HS-5 (cell line): ENCODE results near the gene SURF1.
"Not testable (repeated sequence)": the region's sequence is repeated elsewhere in the genome, so short reads cannot be mapped to it uniquely, and the experiment has no call there.

ENCODE experiments used
- DNase-seq: peaks from one replicate; pipeline ENCODE4 v3.0.0-alpha.2; 2012; ENCODE audit warnings: low read depth

SURF1 gene

DNA sequence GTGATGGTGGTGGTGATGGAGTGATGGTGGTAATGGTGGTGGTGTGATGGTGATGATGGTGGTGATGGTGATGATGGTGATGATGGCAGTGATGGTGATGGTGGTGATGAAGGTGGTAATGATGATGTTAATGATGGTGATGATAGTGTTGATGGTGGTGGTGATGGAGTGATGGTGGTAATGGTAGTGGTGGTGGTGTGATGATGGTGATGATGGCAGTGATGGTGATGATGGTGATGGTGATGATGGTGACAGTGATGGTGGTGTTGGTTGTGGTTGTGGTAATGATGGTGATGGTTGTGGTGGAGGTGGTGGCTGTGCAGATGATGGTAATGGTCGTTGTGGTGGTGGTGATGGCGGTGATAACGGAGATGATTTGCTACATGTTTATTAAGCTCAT is 27.2 kb upstream of the SURF1 start:
- DNase-seq, result no peak

- DNase-seq, result no peak
These were observed 26.3 kb upstream of the SURF1 start for GRCh38 chr9:133382507-133383141.

GRCh38 chr9:133380734-133381133 is 24.4 kb upstream of the SURF1 start:
- no peak for DNase-seq

DNA sequence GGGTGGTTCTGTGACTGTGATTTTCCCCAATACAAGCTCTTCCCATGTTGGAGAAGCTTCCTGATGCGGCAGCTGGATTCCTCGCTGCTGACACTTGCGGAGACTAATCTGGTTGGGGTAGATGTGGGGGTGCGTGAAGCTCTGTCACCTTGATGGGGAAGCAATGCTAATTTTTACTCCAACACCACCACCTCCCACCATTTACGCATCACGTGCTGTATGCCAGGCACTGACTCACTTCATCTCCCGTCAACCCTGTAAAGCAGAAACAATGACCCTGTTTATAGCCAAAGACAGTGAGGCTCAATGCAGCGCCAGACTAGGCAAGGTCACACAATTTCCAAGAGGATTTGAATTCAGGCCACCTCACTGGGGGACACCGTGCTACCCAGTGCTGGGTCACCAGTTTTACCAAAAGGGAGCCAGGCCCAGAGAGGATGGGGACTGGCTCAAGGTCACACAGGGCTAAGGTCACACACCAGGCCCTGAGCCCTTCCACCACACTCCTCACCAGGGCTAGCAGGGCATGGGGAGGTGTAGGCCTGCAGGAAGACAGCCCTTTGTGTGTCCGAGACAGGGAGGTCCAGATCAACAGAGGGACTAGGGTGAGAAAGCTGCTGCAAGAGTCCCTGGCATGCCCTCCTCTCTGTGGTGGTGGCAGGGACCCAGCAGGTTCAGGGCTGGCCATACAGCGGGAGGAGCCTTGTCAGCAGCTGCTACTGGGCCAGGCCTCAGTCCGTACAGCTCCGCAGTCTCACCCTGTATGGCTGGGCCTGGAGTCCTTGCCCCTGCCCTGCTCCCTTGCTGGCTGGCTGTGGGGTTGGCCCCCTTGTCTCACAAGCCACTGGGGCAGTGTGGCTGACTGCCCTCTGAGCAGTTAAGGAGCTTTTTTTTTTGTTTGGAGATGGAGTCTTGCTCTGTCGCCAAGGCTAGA is 23.1 kb upstream of the SURF1 start:
- no peak for DNase-seq

DNA sequence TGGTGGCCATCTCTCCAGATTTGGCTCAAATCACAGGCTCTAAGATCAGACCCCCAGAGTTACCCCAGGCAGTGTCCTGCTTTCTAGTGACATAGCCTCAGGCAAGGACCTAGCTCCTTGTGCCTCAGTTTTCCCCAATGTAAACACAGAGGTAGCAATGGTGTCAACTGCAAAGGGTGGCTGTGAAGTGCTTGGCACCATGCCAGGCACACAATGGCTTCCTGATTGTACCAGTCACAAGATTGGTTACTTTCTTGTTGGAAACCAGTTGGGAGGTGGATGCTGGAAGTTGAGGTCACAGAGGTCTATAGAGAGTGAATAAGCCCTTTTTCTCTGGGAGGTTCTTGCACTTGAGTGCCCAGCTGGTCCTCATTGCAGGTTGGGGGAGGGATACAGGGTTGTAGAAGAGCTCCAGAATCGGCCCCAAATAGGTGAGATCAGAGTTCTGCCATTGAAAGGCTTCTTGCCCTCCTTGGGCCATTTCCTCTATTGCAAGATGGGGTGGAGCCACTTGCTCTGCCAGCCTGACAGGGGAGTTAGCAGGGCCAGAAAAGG is 22.2 kb upstream of the SURF1 start:
- no peak for DNase-seq

- peak; percentile 37 for DNase-seq
These were observed 21.5 kb upstream of the SURF1 start for GRCh38 chr9:133377721-133378216.

DNA sequence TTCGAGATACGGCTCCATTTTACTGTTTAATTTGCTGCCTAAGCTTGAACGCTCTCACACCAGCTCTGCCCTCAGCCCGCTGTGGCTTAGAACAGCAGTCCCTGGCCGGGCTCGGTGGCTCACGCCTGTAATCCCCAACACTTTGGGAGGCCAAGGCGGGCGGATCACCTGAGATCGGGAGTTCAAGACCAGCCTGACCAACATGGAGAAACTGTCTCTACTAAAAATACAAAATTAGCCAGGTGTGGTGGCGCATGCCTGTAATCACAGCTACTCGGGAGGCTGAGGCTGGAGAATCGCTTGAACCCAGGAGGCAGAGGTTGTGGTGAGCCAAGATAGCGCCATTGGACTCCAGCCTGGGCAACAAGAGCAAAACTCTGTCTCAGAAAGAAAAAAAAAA is 21.0 kb upstream of the SURF1 start:
- not testable (repeated sequence) for DNase-seq

DNA sequence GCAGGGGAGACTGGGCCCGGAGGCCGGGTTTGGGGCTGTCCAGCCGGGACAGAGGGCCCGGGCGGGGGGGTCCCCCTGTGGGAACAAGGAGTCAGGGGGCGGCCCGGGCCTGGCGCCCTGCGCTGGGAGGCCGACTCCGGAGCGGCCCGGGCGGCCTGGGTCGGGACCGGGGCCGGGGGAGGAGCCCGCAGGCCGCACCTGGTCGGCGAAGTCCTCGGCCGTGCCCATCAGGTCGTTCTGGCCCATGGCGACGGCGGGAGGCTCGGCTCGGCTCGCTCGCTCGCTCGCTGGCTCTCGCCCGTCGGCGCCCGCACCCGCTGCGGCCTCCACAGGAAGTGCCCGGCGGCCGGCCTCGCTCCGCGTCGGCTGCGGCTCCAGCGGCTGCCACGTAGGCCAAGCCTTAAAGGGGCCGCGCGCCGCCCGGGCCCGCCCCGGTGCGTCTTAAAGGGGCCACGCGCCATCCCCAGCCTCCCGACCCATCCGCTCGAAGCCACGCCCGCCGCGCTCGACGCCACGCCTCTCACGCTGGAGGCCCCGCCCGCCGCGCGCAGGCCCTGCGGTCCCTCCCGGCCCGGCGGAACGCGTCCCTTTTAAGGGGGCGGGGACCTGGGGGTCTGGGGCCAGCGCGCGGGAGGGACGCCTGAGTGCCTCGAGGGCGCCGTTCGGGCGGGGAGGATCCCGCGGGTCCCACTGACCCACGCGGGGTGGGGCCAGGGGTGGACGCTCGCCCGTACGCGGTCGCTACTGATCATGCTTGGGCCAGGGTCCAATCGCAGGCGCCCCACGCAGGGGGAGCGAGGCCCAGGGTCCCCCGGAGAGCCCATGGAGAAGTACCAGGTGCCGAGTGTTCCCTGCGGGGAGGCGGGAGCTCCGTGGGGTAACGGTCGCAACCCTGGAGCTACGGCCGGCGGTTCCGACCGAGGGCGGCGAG is 19.7 kb upstream of the SURF1 start, which contains the start of the genes STKLD1 and SURF4:
TSS of gene STKLD1 (plus strand) at position 643 of the 931 bp plus-strand sequence. CDS start at position 751, 108 bp downstream.
TSS of gene SURF4 (minus strand) at position 337 of the 931 bp plus-strand sequence. CDS start at position 246, 91 bp downstream.
- DNase-seq, result peak; percentile 70

GRCh38 chr9:133375116-133375723 is 18.9 kb upstream of the SURF1 start:
- no peak for DNase-seq

DNA sequence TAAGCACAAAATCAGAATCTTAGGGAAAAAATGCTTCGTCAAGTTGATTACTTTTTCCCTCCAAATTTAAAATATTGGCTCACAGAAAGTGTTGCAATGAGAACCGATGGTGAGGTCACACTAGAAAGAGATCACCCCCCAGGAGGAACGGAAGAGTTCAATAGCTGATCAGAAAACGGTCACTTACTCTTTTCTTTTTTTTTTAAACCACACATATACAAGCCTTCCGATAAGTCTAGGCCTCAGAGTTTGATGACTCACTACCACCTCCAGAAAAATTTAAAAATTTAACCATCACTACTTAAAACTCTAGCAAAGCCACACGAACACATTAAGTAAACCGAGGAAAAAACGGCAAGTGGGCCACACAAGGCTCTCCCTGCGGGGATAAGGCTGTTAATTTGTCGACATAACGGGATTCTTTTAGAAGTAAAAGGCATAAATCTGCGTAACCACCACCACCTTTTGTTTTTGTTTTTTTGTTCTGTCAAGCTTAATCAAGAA is 18.4 kb upstream of the SURF1 start:
- peak; percentile 46 for DNase-seq

DNA sequence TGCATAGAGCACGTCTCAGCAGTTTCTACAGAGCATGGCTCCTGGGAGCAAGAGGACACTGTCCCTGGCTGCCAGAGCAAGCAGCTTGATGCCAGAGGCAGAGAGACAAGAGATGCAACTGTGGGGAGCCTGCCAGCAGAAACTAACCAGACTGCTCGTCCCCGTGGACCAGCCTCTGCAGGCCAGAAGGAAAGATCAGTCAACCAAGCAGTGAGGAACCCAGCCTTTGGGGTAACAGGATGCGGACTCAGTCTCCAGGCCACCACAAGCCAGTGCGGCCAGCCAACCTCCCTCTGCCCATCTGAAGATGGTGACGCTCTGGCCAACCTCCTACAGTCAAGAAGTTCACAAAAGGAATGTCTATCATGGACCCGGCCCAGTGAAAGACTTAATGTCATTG is 15.9 kb upstream of the SURF1 start:
- no peak for DNase-seq

GRCh38 chr9:133371261-133371711 is 15.0 kb upstream of the SURF1 start:
- no peak for DNase-seq

- no peak for DNase-seq
These were observed 14.4 kb upstream of the SURF1 start for GRCh38 chr9:133370685-133371084.

DNA sequence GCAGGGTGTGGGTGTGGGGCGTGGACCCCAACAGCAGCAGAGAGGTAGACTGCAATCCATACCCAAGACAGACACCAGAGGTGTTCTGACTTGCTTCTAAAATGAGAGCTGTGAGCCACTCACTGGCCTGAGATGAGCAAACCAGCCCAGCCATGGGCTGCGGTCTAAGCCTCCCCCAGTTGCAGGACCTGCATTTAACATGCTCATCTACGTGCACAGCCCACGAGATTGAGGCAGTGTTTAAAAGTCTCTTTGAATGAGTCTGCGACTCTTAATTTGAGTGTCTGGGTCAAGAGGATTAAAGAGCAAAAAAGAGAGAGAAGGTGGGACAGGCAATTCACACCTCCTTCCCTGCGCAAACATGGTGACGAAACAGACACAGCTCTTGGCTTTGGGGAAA is 13.6 kb upstream of the SURF1 start:
- no peak for DNase-seq

GRCh38 chr9:133369422-133369821 is 13.1 kb upstream of the SURF1 start:
- no peak for DNase-seq

DNA sequence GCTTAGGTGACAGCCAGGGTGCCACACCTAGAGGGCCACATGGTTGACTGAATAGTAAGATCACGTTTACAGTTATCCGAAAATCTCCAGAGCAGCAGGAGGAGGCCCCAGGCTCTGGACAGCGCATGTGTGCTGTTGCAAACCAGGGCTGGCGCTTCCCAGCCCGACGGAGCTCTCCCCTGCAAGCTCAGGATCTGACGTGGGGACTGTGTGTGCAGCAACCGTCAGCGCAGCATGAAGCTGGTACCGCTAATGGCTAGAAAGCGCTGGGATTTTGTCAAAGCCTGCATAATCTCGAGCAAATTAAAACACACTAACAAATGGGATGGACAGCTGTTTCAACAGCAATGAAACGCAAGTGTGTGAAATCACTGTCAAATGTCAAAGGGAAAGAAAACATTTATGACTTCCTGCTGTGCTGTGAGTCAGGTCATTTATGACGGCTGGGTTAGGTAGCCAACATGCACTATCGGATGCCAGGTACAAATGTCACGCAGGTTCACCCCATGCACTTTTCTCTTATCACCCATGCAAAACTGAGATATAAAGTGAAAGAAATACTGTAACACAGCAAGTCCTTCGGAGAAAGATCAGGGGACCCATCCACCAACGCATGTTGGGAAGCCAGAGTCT is 12.1 kb upstream of the SURF1 start:
- no peak for DNase-seq

DNA sequence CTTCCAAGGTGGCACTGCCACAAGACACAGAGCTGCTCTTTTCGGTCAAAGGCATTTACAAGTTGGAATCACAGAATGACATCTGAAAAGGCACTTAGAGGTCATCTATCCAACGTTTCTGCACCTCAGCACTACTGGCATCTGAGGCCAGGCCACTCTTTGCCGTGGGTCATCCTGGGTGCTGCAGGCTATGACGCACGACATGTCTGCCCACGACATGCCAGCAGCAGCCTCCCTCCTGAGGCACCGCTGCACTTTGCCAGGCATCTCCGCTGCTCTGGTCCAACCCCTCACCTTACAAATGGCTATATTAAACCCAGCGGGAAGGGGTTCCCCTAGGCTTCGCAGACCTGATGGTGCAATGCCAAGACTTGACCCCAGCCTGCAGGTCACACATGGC is 11.5 kb upstream of the SURF1 start:
- DNase-seq, result no peak

DNA sequence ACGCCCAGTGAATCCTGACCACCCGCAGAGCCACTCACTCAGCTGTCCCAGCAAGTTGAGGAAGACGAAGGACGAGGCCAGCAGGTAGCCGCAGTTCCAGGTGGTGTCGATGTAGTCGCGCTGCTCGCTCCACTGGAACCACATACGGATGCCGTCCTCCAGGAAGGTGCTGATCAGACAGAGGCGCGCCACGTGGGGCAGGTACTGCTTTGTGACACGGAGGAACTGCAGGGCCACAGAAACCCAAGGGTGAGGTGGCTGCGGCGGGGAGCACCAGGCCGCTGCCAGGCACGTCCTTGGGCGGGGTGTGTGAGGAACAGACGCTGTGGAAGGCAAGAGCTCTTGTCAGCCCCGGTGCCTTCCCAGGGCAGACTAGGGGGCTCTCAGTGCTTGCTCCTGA is 10.9 kb upstream of the SURF1 start:
- no peak for DNase-seq

DNA sequence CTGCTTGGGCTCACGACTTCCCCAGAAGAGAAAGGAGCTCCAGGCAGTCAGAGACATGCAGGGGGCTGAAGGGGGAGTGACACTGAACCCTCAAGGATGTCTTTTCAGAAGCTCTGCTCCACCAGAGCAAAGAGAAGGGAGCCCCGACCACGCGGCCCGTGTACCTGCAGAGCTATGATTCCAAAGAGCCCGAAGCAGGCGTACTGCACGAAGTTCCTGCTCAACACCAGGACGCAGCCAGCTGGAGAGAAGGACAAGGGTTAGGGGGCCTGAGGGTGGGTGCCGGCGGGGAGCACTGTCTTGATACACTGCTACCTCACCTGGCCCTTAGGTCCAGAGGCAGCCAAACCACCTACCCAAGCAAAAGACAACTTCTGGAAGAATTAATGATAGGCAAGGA is 10.1 kb upstream of the SURF1 start:
- DNase-seq, result no peak

DNA sequence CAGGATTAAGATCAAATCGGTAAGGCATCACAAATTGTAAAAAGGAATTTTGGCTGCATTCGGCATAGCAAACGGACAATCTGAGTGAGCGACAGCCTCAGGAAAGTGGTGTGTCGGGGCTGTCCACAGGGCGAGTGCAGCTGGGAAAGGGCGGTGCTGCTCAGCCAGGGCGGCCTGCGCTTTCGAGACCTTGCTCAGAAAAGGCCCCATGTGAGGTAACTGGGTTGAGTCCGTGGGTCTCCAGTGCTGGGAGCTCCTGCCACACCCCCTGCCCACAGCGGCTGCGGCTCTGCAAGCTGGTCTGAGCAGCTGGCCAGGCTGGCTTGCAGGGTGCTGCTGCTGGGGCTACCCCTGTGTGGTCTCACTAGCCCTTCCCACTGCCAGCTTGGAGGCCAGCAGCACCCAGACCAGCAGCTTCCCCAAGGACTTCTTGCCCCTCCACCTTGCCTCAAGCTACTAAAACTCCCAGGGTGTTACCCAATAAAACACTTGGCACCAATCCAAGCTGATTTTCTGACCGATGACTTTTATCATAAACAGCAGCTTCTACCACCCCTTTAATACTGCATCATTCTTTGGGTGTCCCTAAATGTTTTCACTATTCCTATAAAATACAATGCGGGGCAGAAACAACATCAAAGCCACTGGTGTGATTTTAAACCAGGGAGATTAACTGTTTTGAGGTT is 6.2 kb upstream of the SURF1 start:
- no peak for DNase-seq
